MM.1S (cell line): Measurements from ENCODE around the gene C15orf39.

Source experiments
- DNase-seq: peaks from one replicate; pipeline ENCODE4 v3.0.0-alpha.2; 2015
- H2AFZ ChIP-seq: fragments of 300-600 bp; sonication (generic); 2 replicates; pipeline ENCODE4 v1.6.0; 2016; ENCODE audit warnings: antibody characterized with exemption, low read length
- H3F3A ChIP-seq: fragments of 300-600 bp; sonication (generic); 2 replicates; pipeline ENCODE4 v1.6.1; 2016; ENCODE audit warnings: mild to moderate bottlenecking, antibody characterized with exemption, low read length, moderate library complexity, mixed read lengths; ENCODE audit not compliant: insufficient read depth
- H3K27ac ChIP-seq: fragments of 300-600 bp; sonication (generic); 2 replicates; pipeline ENCODE4 v1.5.1; 2016; ENCODE audit warnings: mild to moderate bottlenecking, low read length
- H3K27me3 ChIP-seq: fragments of 300-600 bp; sonication (generic); replicated peaks from 2 replicates; pipeline ENCODE4 v1.6.0; 2016; ENCODE audit warnings: low read length; ENCODE audit not compliant: insufficient read depth
- H3K36me3 ChIP-seq: fragments of 300-600 bp; sonication (generic); replicated peaks from 2 replicates; pipeline ENCODE4 v1.6.1; 2016; ENCODE audit warnings: mild to moderate bottlenecking, low read length, mixed read lengths; ENCODE audit not compliant: insufficient read depth
- H3K4me1 ChIP-seq: fragments of 300-600 bp; sonication (generic); 2 replicates; pipeline ENCODE4 v1.6.1; 2016; ENCODE audit warnings: low read length, mixed read lengths
- H3K4me2 ChIP-seq: fragments of 300-600 bp; sonication (generic); 2 replicates; pipeline ENCODE4 v1.6.0; 2016; ENCODE audit warnings: low read depth, low read length
- H3K4me3 ChIP-seq: fragments of 300-600 bp; sonication (generic); 2 replicates; pipeline ENCODE4 v1.5.1; 2016; ENCODE audit warnings: low read length, mixed read lengths
- H3K79me2 ChIP-seq: fragments of 300-600 bp; sonication (generic); 2 replicates; pipeline ENCODE4 v1.6.1; 2016; ENCODE audit warnings: mixed run types, low read length, mixed read lengths
- H3K9ac ChIP-seq: fragments of 300-600 bp; sonication (generic); 2 replicates; pipeline ENCODE4 v1.6.1; 2016; ENCODE audit warnings: low read length, mixed read lengths
- H3K9me2 ChIP-seq: fragments of 300-600 bp; sonication (generic); replicated peaks from 2 replicates; pipeline ENCODE4 v1.6.1; 2016; ENCODE audit warnings: mild to moderate bottlenecking, low read length, mixed read lengths; ENCODE audit not compliant: insufficient read depth
- H3K9me3 ChIP-seq: fragments of 300-600 bp; sonication (generic); replicated peaks from 2 replicates; pipeline ENCODE4 v1.6.1; 2016; ENCODE audit warnings: mild to moderate bottlenecking, low read length, mixed read lengths; ENCODE audit not compliant: insufficient read depth
- H4K20me1 ChIP-seq: fragments of 300-600 bp; sonication (generic); 2 replicates; pipeline ENCODE4 v1.6.1; 2016; ENCODE audit warnings: mild to moderate bottlenecking, low read length, moderate library complexity, mixed read lengths; ENCODE audit not compliant: insufficient read depth
- EZH2 ChIP-seq: fragments of 300-600 bp; sonication (generic); optimal IDR thresholded peaks from 2 replicates; pipeline ENCODE3; 2017; ENCODE audit warnings: low read depth, mild to moderate bottlenecking, antibody characterized with exemption, low read length, mixed read lengths
- EZH2phosphoT487 ChIP-seq: fragments of 300-600 bp; sonication (generic); IDR thresholded peaks from 2 replicates; pipeline ENCODE4 v1.6.1; 2018; ENCODE audit warnings: antibody characterized with exemption, low read length
- TF ChIP-seq, protein P1 (sequence below): fragments of 300-600 bp; sonication (generic); IDR thresholded peaks from 2 replicates; pipeline ENCODE4 v1.5.1; 2016; ENCODE audit warnings: antibody characterized with exemption, low read length, mixed read lengths

C15orf39 gene

DNA sequence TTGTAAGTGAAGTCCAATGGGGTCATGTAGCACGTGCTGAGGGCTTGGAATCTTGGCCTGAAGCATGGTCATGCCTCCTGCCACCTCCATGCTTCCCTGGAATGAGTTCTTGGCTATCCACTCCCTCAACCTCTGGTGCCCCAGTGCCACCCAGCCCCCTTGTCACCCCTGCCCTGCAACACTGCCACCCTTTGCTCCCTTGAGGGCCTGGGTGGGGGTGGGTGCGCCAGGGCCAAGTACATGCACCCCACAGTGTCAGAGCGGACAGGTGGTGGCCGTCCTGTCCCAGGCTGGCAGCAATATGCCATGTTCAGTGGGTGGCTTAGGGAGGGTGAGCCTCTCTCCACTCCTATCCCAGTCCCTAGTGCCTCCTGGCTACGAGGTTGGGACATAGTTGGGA lies 27.6 kb upstream of the C15orf39 start:
- Histone ChIP-seq H3K9me2 (no peaks in the 10 kb centered on the region), H4K20me1 (no peaks in the 10 kb centered on the region), H3K4me1 (peaks cover 21% of the 10 kb centered on the region), H3K4me2 (no peak overlapping the region), H3K9me3 (no peaks in the 10 kb centered on the region), H2AFZ (no peak overlapping the region), H3K27ac (no peak overlapping the region), H3K36me3 (no peaks in the 10 kb centered on the region), H3K9ac (no peak overlapping the region), H3F3A (peaks cover 12% of the 10 kb centered on the region; the same call in 1 of the 2 replicates), H3K79me2 (no peaks in the 10 kb centered on the region), H3K27me3 (no peaks in the 10 kb centered on the region), H3K4me3 (no peak overlapping the region)
- TF ChIP-seq EZH2: no peak
- no peak for TF ChIP-seq EZH2phosphoT487
- TF ChIP-seq, protein P1, sequence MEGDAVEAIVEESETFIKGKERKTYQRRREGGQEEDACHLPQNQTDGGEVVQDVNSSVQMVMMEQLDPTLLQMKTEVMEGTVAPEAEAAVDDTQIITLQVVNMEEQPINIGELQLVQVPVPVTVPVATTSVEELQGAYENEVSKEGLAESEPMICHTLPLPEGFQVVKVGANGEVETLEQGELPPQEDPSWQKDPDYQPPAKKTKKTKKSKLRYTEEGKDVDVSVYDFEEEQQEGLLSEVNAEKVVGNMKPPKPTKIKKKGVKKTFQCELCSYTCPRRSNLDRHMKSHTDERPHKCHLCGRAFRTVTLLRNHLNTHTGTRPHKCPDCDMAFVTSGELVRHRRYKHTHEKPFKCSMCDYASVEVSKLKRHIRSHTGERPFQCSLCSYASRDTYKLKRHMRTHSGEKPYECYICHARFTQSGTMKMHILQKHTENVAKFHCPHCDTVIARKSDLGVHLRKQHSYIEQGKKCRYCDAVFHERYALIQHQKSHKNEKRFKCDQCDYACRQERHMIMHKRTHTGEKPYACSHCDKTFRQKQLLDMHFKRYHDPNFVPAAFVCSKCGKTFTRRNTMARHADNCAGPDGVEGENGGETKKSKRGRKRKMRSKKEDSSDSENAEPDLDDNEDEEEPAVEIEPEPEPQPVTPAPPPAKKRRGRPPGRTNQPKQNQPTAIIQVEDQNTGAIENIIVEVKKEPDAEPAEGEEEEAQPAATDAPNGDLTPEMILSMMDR: no peak
- DNase-seq: no peak

DNA sequence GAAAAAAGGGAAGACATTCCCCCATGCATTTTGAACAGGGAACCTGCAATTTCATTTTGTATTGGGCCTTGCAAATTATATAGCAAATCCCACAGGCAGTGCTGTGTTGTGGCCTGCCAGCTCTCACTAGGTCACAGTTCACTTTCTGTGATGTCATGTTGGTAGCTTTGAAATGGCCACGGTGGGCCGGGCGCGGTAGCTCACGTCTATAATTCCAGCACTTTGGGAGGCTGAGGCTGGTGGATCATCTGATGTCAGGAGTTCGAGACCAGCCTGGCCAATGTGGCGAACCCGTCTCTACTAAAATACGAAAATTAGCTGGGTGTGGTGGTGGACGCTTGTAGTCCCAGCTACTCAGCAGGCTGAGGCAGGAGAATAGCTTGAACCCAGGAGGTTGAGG lies 27.0 kb upstream of the C15orf39 start:
- Histone ChIP-seq H2AFZ (no peak overlapping the region), H3K9me3 (no peaks in the 10 kb centered on the region), H3F3A (peaks cover 12% of the 10 kb centered on the region; the same call in 1 of the 2 replicates), H3K79me2 (no peaks in the 10 kb centered on the region), H3K27me3 (no peaks in the 10 kb centered on the region), H3K9me2 (no peaks in the 10 kb centered on the region), H3K36me3 (no peaks in the 10 kb centered on the region), H3K4me2 (no peak overlapping the region), H3K27ac (no peak overlapping the region), H3K4me3 (no peak overlapping the region), H4K20me1 (no peaks in the 10 kb centered on the region), H3K4me1 (peaks cover 23% of the 10 kb centered on the region), H3K9ac (no peak overlapping the region)
- TF ChIP-seq EZH2phosphoT487 (no peak), EZH2 (no peak)
- TF ChIP-seq, protein P1: no peak
- DNase-seq: no peak

DNA sequence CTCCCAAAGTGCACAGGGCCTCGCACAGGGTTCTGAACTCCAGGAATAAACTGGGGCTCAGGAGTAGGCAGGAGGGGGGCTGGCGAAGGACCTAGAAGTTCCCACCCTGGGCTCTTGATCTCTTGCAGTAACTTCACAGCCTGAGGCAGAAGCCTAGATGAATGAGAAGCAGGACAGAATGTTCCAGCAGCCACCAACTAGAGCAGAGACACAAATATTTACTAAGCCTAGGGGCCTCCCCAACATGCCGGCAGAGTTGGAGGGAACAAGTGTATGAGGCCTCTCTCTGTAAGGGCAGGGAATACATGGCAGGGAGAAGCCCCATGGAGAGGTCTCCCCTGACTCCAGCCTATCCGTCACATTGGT lies 25.3 kb upstream of the C15orf39 start:
- Histone ChIP-seq H3K79me2 (no peaks in the 10 kb centered on the region), H3K9me3 (no peaks in the 10 kb centered on the region), H3K9me2 (no peaks in the 10 kb centered on the region), H3F3A (peaks cover 12% of the 10 kb centered on the region; the same call in 1 of the 2 replicates), H3K4me3 (no peak overlapping the region), H3K4me2 (no peak overlapping the region), H2AFZ (no peak overlapping the region), H4K20me1 (no peaks in the 10 kb centered on the region), H3K9ac (no peak overlapping the region), H3K27me3 (no peaks in the 10 kb centered on the region), H3K4me1 (peaks cover 21% of the 10 kb centered on the region), H3K27ac (no peak overlapping the region), H3K36me3 (no peaks in the 10 kb centered on the region)
- DNase-seq: no peak
- TF ChIP-seq EZH2phosphoT487 (no peak), EZH2 (no peak)
- TF ChIP-seq, protein P1: no peak
